Thymus (tissue), 14 donors: Measurements from ENCODE around the gene SH3BGRL2. TPM values are rescaled to one million over a fixed set of nuclear protein-coding genes. Genes with fewer than 3 reads are reported as not detected.
A peak's percentile ranks its signal among the peaks of the same experiment; 100 is the strongest.

Experiments used
- DNase-seq, 9 donors: peaks; one replicate each; pipeline ENCODE4 v3.0.0-alpha.2; 2013; ENCODE audit warnings: low spot score in 9 of 9, low read depth in 6 of 9, missing footprints in 1 of 9
- H3K27ac ChIP-seq, 2 donors: one replicate each; pipeline ENCODE4 v1.5.1; 2013; ENCODE audit warnings: control low read depth in 1 of 2, low read depth in 1 of 2, low read length in 1 of 2, mild to moderate bottlenecking in 1 of 2, moderate library complexity in 1 of 2
- H3K27me3 ChIP-seq, 2 donors: one replicate each; pipeline ENCODE4 v1.5.1; 2013; ENCODE audit warnings: low read length in 1 of 2; ENCODE audit not compliant: control insufficient read depth in 2 of 2, insufficient read depth in 1 of 2
- H3K36me3 ChIP-seq, 2 donors: one replicate each; pipeline ENCODE4 v1.5.1; 2013; ENCODE audit warnings: low read length in 1 of 2, mild to moderate bottlenecking in 1 of 2, moderate library complexity in 1 of 2; ENCODE audit not compliant: control insufficient read depth in 2 of 2, insufficient read depth in 2 of 2
- H3K4me1 ChIP-seq, 2 donors: one replicate each; pipeline ENCODE4 v1.5.1; 2013; ENCODE audit warnings: low read length in 2 of 2; ENCODE audit not compliant: control insufficient read depth in 2 of 2, insufficient read depth in 2 of 2
- H3K4me3 ChIP-seq, 2 donors: one replicate each; pipeline ENCODE4 v1.5.1; 2013; ENCODE audit warnings: low read length in 2 of 2, control low read depth in 1 of 2, mild to moderate bottlenecking in 1 of 2
- H3K9me3 ChIP-seq, 2 donors: one replicate each; pipeline ENCODE4 v1.5.1; 2013; ENCODE audit warnings: low read length in 1 of 2, mild to moderate bottlenecking in 1 of 2; ENCODE audit not compliant: control insufficient read depth in 2 of 2, insufficient read depth in 1 of 2
- WGBS: extraction: QIAGEN DNeasy Blood & Tissue Kit; methylation state at CpG from one replicate; pipeline ENCODE4 v1.1.7; 2013; 5-methylcytosine and 5-hydroxymethylcytosine counted together
- long read RNA-seq, 10 donors: transcript quantifications; one replicate each; lab custom pipeline, GENCODE V29; 2026
- polyA plus RNA-seq: library from polyadenylated mRNA; stranded (reverse); fragments of 200-250 nt; gene quantifications from one replicate; pipeline ENCODE4 v1.2.3, GENCODE V29; 2013
- total RNA-seq: library from RNA; stranded (reverse); fragments of 120-200 nt; gene quantifications from one replicate; pipeline ENCODE4 v1.2.4, GENCODE V29; 2013
- donor health status: healthy.

SH3BGRL2 gene
- total RNA-seq (3.8 TPM), polyA plus RNA-seq (15.9 TPM)
- long read RNA-seq, donor 1: 0 reads
- long read RNA-seq, donor 2: 0 reads
- long read RNA-seq, donor 3, full-length matches to known transcripts: 1 of 1 reads
- long read RNA-seq, donor 3, partial matches to known transcripts: 0 of 1 reads
- long read RNA-seq, donor 3, other reads (novel, unspliced or antisense): 0 of 1 reads
- long read RNA-seq, donor 4: 0 reads
- long read RNA-seq, donor 5, full-length matches to known transcripts: 3 of 3 reads
- long read RNA-seq, donor 5, partial matches to known transcripts: 0 of 3 reads
- long read RNA-seq, donor 5, other reads (novel, unspliced or antisense): 0 of 3 reads
- long read RNA-seq, donor 6, full-length matches to known transcripts: 1 of 1 reads
- long read RNA-seq, donor 6, partial matches to known transcripts: 0 of 1 reads
- long read RNA-seq, donor 6, other reads (novel, unspliced or antisense): 0 of 1 reads
- long read RNA-seq, donor 7: 0 reads
- long read RNA-seq, donor 8: 0 reads
- long read RNA-seq, donor 9: 0 reads
- long read RNA-seq, donor 10: 0 reads

GRCh38 chr6:79630883-79631692 lies at the start of gene SH3BGRL2:
Gene SH3BGRL2 (plus strand): TSS chr6:79631329. CDS start chr6:79631462, 133 bp downstream.
- no peaks in the 10 kb centered on the region for H3K36me3 ChIP-seq
- peaks cover 22 to 43% of the 10 kb centered on the region in 2 donors for H3K27me3 ChIP-seq
- 1% methylated on average over 71 of the region's 72 CpGs for WGBS
- no peaks in the 10 kb centered on the region for H3K9me3 ChIP-seq
- H3K4me1 ChIP-seq: peaks cover 4% of the 10 kb centered on the region in 2 donors
- DNase-seq: peak in 2 of 9 donors; percentile 7 to 12
- H3K27ac ChIP-seq: no peak within 1 kb of the TSS
- peak within 1 kb of the TSS; percentile 39 to 53 for H3K4me3 ChIP-seq

DNA sequence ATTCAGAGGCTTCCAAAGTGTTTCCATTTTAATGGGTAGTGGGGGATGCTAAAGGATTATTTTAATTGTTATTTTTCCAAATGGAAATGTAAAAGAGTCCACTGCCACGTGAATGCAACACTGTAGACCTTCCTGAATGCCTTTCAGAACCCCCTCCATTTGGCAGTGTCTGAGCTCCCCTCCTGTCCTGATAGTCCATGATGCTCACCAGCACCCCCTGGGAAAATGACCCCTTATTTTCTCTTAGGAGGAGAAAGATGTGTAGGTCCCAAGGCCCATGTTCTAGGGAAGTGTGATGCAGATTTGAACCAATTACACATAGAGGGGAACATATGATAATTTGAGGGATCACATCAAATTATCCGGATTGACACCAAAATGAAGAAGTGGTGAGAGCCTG lies 46.8 kb upstream of the SH3BGRL2 start:
- Histone ChIP-seq H3K27me3 (no peaks in the 10 kb centered on the region), H3K27ac (no peak overlapping the region), H3K4me3 (no peak overlapping the region), H3K9me3 (no peaks in the 10 kb centered on the region), H3K36me3 (no peaks in the 10 kb centered on the region), H3K4me1 (no peaks in the 10 kb centered on the region)
- 83% methylated on average over 2 of the region's 2 CpGs for WGBS
- DNase-seq: no peak

DNA sequence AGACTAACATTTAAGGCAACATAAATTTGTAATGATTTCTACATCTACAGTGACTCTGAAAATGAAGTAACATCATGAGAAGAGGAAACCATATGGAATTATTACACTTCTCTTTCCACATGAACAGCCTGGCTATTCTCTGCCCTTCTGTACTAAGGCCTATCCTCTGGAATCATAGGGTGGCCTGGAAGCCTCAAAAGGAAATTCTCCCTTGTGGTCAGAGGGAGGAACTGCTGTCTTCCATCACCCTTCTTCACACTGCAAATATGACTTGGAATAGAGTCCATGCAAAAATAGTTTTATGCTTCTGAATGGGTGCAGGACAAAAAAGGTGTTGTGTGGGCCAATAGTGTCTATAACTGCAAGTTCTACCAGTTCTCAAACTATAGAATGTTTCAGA lies 44.6 kb upstream of the SH3BGRL2 start:
- DNase-seq: no peak
- H3K36me3 ChIP-seq: no peaks in the 10 kb centered on the region

GRCh38 chr6:79589701-79590100 lies 41.4 kb upstream of the SH3BGRL2 start:
- Histone ChIP-seq H3K27me3 (no peaks in the 10 kb centered on the region), H3K36me3 (no peaks in the 10 kb centered on the region), H3K27ac (no peak overlapping the region), H3K4me3 (no peak overlapping the region), H3K4me1 (no peaks in the 10 kb centered on the region), H3K9me3 (no peaks in the 10 kb centered on the region)
- 90% methylated on average over 7 of the region's 7 CpGs for WGBS
- no peak for DNase-seq

More for the DNA sequence above, 44.6 kb upstream of the SH3BGRL2 start:
- Histone ChIP-seq H3K27ac (no peak overlapping the region), H3K27me3 (no peaks in the 10 kb centered on the region), H3K4me3 (no peak overlapping the region), H3K9me3 (no peaks in the 10 kb centered on the region), H3K4me1 (no peaks in the 10 kb centered on the region)

GRCh38 chr6:79597155-79597554 lies 34.0 kb upstream of the SH3BGRL2 start:
- H3K4me3 ChIP-seq: no peak overlapping the region
- no peaks in the 10 kb centered on the region for H3K36me3 ChIP-seq
- WGBS: 98% methylated on average over 2 of the region's 2 CpGs
- no peaks in the 10 kb centered on the region for H3K9me3 ChIP-seq
- H3K4me1 ChIP-seq: no peaks in the 10 kb centered on the region
- no peak for DNase-seq
- no peaks in the 10 kb centered on the region for H3K27me3 ChIP-seq
- no peak overlapping the region for H3K27ac ChIP-seq

DNA sequence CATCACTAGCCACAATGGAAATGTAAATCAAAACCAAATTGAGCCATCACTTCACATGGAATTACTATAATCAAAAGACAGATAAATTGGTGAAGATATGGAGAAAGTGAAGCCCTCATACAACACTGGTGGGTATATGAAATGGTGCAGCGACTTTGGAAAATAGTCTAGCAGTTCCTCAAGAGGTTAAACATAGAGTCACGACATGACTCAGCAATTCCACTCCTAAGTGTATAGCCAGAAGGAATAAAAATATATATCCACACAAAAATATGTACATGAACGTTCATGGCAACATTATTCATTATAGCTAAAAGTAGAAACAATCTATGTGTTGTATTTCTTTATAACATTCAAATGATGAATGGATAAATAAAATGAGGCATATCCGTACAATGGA lies 33.1 kb upstream of the SH3BGRL2 start:
- no peak for DNase-seq
- no peaks in the 10 kb centered on the region for H3K36me3 ChIP-seq
- no peaks in the 10 kb centered on the region for H3K9me3 ChIP-seq
- no peak overlapping the region for H3K27ac ChIP-seq
- no peaks in the 10 kb centered on the region for H3K27me3 ChIP-seq
- H3K4me1 ChIP-seq: no peaks in the 10 kb centered on the region
- WGBS: 93% methylated on average over 4 of the region's 4 CpGs
- H3K4me3 ChIP-seq: no peak overlapping the region

- Histone ChIP-seq H3K27me3 (no peaks in the 10 kb centered on the region), H3K4me1 (no peaks in the 10 kb centered on the region), H3K4me3 (no peak overlapping the region), H3K36me3 (no peaks in the 10 kb centered on the region), H3K9me3 (no peaks in the 10 kb centered on the region), H3K27ac (no peak overlapping the region)
- DNase-seq: no peak
- 96% methylated on average over 5 of the region's 5 CpGs for WGBS
These were observed 31.3 kb upstream of the SH3BGRL2 start for GRCh38 chr6:79599725-79600259.

- Histone ChIP-seq H3K27me3 (no peaks in the 10 kb centered on the region), H3K4me1 (no peaks in the 10 kb centered on the region), H3K27ac (no peak overlapping the region), H3K9me3 (no peaks in the 10 kb centered on the region), H3K36me3 (no peaks in the 10 kb centered on the region), H3K4me3 (no peak overlapping the region)
- WGBS: 98% methylated on average over 3 of the region's 3 CpGs
- DNase-seq: no peak
These were observed 30.8 kb upstream of the SH3BGRL2 start for GRCh38 chr6:79600313-79600712.
